GM18502 (cell line): ENCODE measurements around the gene FOXJ3.

ENCODE experiments used
- ATAC-seq: cut with Tn5 transposase; IDR thresholded peaks from one replicate; pipeline ENCODE4 v1.9.1; 2021; ENCODE audit warnings: mild to moderate bottlenecking; ENCODE audit not compliant: unreplicated experiment, poor library complexity

FOXJ3 gene

GRCh38 chr1:42335809-42336518 is 929 bp upstream of the FOXJ3 start:
- peak; percentile 4 for ATAC-seq

GRCh38 chr1:42334240-42335049 is 590 bp downstream of the FOXJ3 start:
- peak; percentile 62 for ATAC-seq

- peak; percentile 11 for ATAC-seq
These were observed 1.3 kb downstream of the FOXJ3 start for GRCh38 chr1:42333662-42334239.

- no peak for ATAC-seq
These were observed 2.2 kb downstream of the FOXJ3 start for GRCh38 chr1:42332877-42333276.

GRCh38 chr1:42330215-42330614 is 4.8 kb downstream of the FOXJ3 start:
- no peak for ATAC-seq

GRCh38 chr1:42328916-42329496 is 6.0 kb downstream of the FOXJ3 start:
- no peak for ATAC-seq

GRCh38 chr1:42328047-42328625 is 6.9 kb downstream of the FOXJ3 start:
- no peak for ATAC-seq

GRCh38 chr1:42325014-42325402 is 10.0 kb downstream of the FOXJ3 start:
- no peak for ATAC-seq

- no peak for ATAC-seq
These were observed 10.5 kb downstream of the FOXJ3 start for GRCh38 chr1:42324398-42325013.

- no peak for ATAC-seq
These were observed 11.5 kb downstream of the FOXJ3 start for GRCh38 chr1:42323551-42323950.

- ATAC-seq, result no peak
These were observed 12.5 kb downstream of the FOXJ3 start for GRCh38 chr1:42322577-42322976.

GRCh38 chr1:42321731-42322130 is 13.3 kb downstream of the FOXJ3 start:
- ATAC-seq, result no peak

- no peak for ATAC-seq
These were observed 14.3 kb downstream of the FOXJ3 start for GRCh38 chr1:42320708-42321107.

- ATAC-seq, result no peak
These were observed 15.1 kb downstream of the FOXJ3 start for GRCh38 chr1:42319871-42320484.

GRCh38 chr1:42319128-42319851 is 15.7 kb downstream of the FOXJ3 start:
- no peak for ATAC-seq

- no peak for ATAC-seq
These were observed 16.4 kb downstream of the FOXJ3 start for GRCh38 chr1:42318601-42319000.

GRCh38 chr1:42317308-42317707 is 17.7 kb downstream of the FOXJ3 start:
- no peak for ATAC-seq

GRCh38 chr1:42316292-42316691 is 18.7 kb downstream of the FOXJ3 start:
- no peak for ATAC-seq

GRCh38 chr1:42315500-42315899 is 19.5 kb downstream of the FOXJ3 start:
- no peak for ATAC-seq
